ENCODE data around the gene ST6GALNAC1. TPM values are rescaled to one million over a fixed set of nuclear protein-coding genes. Genes with fewer than 3 reads are reported as not detected.
A peak's percentile ranks its signal among the peaks of the same experiment; 100 is the strongest.

The ST6GALNAC1 gene
- total RNA-seq, 1 donor from 2014 or later = 16.6 TPM

GRCh38 chr17:76599694-76600460 is 43.7 kb downstream of the ST6GALNAC1 start:
- Histone ChIP-seq H3K4me1 (peaks cover 26% of the 10 kb centered on the region), H3K4me3 (no peak overlapping the region), H3K27me3 (ENCODE audit: low read depth) (no peaks in the 10 kb centered on the region), H3K36me3 (no peaks in the 10 kb centered on the region), H3K9me3 (no peaks in the 10 kb centered on the region), H3K27ac (no peak overlapping the region)
- intact Hi-C loops (cut with DNase I) = no loop called here
- DNase-seq = no peak
- no peak for TF ChIP-seq CTCF (IDR thresholded peaks at IDR 0.05)
- peak; percentile 35 to 39 for ATAC-seq

GRCh38 chr17:76598004-76598439 is 45.5 kb downstream of the ST6GALNAC1 start:
- intact Hi-C loops (cut with DNase I) = no loop called here
- no peak for TF ChIP-seq CTCF (IDR thresholded peaks at IDR 0.05)
- Histone ChIP-seq H3K27me3 (ENCODE audit: low read depth) (no peaks in the 10 kb centered on the region), H3K27ac (no peak overlapping the region), H3K36me3 (no peaks in the 10 kb centered on the region), H3K9me3 (no peaks in the 10 kb centered on the region), H3K4me1 (peaks cover 26% of the 10 kb centered on the region), H3K4me3 (no peak overlapping the region)
- peak; percentile 63 to 80 for ATAC-seq
- DNase-seq = no peak

- no peaks in the 10 kb centered on the region for H3K27me3 ChIP-seq (ENCODE audit: low read depth)
- peak; percentile 75 for DNase-seq
- no peak for TF ChIP-seq CTCF (IDR thresholded peaks at IDR 0.05)
- peaks cover 26% of the 10 kb centered on the region for H3K4me1 ChIP-seq
- no peak overlapping the region for H3K27ac ChIP-seq
- peak; percentile 91 to 93 for ATAC-seq
- no peak overlapping the region for H3K4me3 ChIP-seq
- H3K36me3 ChIP-seq = no peaks in the 10 kb centered on the region
- intact Hi-C loops (cut with DNase I) = no loop called here
- H3K9me3 ChIP-seq = no peaks in the 10 kb centered on the region
Measured at GRCh38 chr17:76597156-76598003, 46.2 kb downstream of the ST6GALNAC1 start.

- no peak for ATAC-seq
- Histone ChIP-seq H3K27me3 (ENCODE audit: low read depth) (no peaks in the 10 kb centered on the region), H3K27ac (no peak overlapping the region), H3K9me3 (no peaks in the 10 kb centered on the region), H3K36me3 (no peaks in the 10 kb centered on the region), H3K4me1 (peaks cover 8% of the 10 kb centered on the region), H3K4me3 (no peak overlapping the region)
- no peak for DNase-seq
- TF ChIP-seq CTCF (IDR thresholded peaks at IDR 0.05) = no peak
- intact Hi-C loops (cut with DNase I) = no loop called here
Measured at GRCh38 chr17:76594690-76595089, 48.9 kb downstream of the ST6GALNAC1 start.

- H3K27me3 ChIP-seq (ENCODE audit: low read depth) = no peaks in the 10 kb centered on the region
- H3K36me3 ChIP-seq = no peaks in the 10 kb centered on the region
- no peak for TF ChIP-seq CTCF (IDR thresholded peaks at IDR 0.05)
- H3K4me3 ChIP-seq = no peak overlapping the region
- H3K27ac ChIP-seq = no peak overlapping the region
- DNase-seq (no peak), ATAC-seq (no peak)
- peaks cover 8% of the 10 kb centered on the region for H3K4me1 ChIP-seq
- intact Hi-C loops (cut with DNase I) = no loop called here
- H3K9me3 ChIP-seq = no peaks in the 10 kb centered on the region
Measured at GRCh38 chr17:76593959-76594358, 49.6 kb downstream of the ST6GALNAC1 start.

All from lower lobe of right lung (tissue), 2 donors.